HG03442 (cell line): ENCODE results near the gene LRRC71.

Source experiments
- ATAC-seq: cut with Tn5 transposase; IDR thresholded peaks from one replicate; pipeline ENCODE4 v1.9.1; 2021; ENCODE audit warnings: mild to moderate bottlenecking, moderate library complexity; ENCODE audit not compliant: unreplicated experiment

The LRRC71 gene

GRCh38 chr1:156920233-156921052 lies at the start of gene LRRC71:
Gene LRRC71, plus strand, starts transcription at chr1:156920632. Its CDS starts 172 bp downstream, at chr1:156920804.
- ATAC-seq = no peak

GRCh38 chr1:156873659-156874058 lies 46.8 kb upstream of the LRRC71 start:
- ATAC-seq = no peak

- ATAC-seq = no peak
Observed at GRCh38 chr1:156874142-156874541, 46.3 kb upstream of the LRRC71 start.

- no peak for ATAC-seq
Observed at GRCh38 chr1:156874572-156875340, 45.7 kb upstream of the LRRC71 start.

GRCh38 chr1:156875341-156875615 lies 45.2 kb upstream of the LRRC71 start:
- no peak for ATAC-seq

- ATAC-seq = no peak
Observed at GRCh38 chr1:156876281-156876680, 44.2 kb upstream of the LRRC71 start.

GRCh38 chr1:156877433-156878170 lies 42.8 kb upstream of the LRRC71 start:
- no peak for ATAC-seq

- no peak for ATAC-seq
Observed at GRCh38 chr1:156879876-156880275, 40.6 kb upstream of the LRRC71 start.

- ATAC-seq = no peak
Observed at GRCh38 chr1:156880473-156880872, 40.0 kb upstream of the LRRC71 start.

GRCh38 chr1:156881101-156881500 lies 39.3 kb upstream of the LRRC71 start:
- no peak for ATAC-seq

GRCh38 chr1:156881663-156882062 lies 38.8 kb upstream of the LRRC71 start:
- no peak for ATAC-seq

GRCh38 chr1:156882543-156882942 lies 37.9 kb upstream of the LRRC71 start:
- no peak for ATAC-seq

GRCh38 chr1:156883919-156884318 lies 36.5 kb upstream of the LRRC71 start:
- no peak for ATAC-seq

- no peak for ATAC-seq
Observed at GRCh38 chr1:156884560-156885184, 35.8 kb upstream of the LRRC71 start.

- ATAC-seq = no peak
Observed at GRCh38 chr1:156885314-156885713, 35.1 kb upstream of the LRRC71 start.

- no peak for ATAC-seq
Observed at GRCh38 chr1:156885880-156886355, 34.5 kb upstream of the LRRC71 start.

GRCh38 chr1:156886583-156887281 lies 33.7 kb upstream of the LRRC71 start:
- no peak for ATAC-seq

GRCh38 chr1:156887317-156887716 lies 33.1 kb upstream of the LRRC71 start:
- ATAC-seq = no peak

- ATAC-seq = no peak
Observed at GRCh38 chr1:156887734-156888133, 32.7 kb upstream of the LRRC71 start.

- no peak for ATAC-seq
Observed at GRCh38 chr1:156889802-156890580, 30.4 kb upstream of the LRRC71 start.
